DOHH2 (cell line): ENCODE data around the gene UGCG.

Source experiments
- H3F3A ChIP-seq: fragments of 200-600 bp; sonication (generic), shearing (Covaris generic); 2 replicates; pipeline ENCODE4 v1.6.0; 2016; ENCODE audit warnings: antibody characterized with exemption, mild to moderate bottlenecking; ENCODE audit not compliant: control insufficient read depth, insufficient read depth
- H3K27ac ChIP-seq: fragments of 200-600 bp; sonication (generic); 2 replicates; pipeline ENCODE4 v1.5.1; 2014; ENCODE audit warnings: low read depth, mild to moderate bottlenecking, low read length, moderate library complexity
- H3K27me3 ChIP-seq: fragments of 200-600 bp; sonication (generic); 2 replicates; pipeline ENCODE4 v1.6.1; 2014; ENCODE audit warnings: mild to moderate bottlenecking, low read length, mixed read lengths; ENCODE audit not compliant: control insufficient read depth
- H3K36me3 ChIP-seq: fragments of 200-600 bp; sonication (generic); 2 replicates; pipeline ENCODE4 v1.6.1; 2014; ENCODE audit warnings: mild to moderate bottlenecking, low read length, moderate library complexity, mixed read lengths; ENCODE audit not compliant: control insufficient read depth
- H3K4me1 ChIP-seq: fragments of 200-600 bp; sonication (generic); 2 replicates; pipeline ENCODE4 v1.6.1; 2014; ENCODE audit warnings: mild to moderate bottlenecking, low read length, mixed read lengths; ENCODE audit not compliant: control insufficient read depth
- H3K4me2 ChIP-seq: fragments of 200-600 bp; sonication (generic); 2 replicates; pipeline ENCODE4 v1.6.0; 2014; ENCODE audit warnings: mild to moderate bottlenecking, low read length, moderate library complexity
- H3K4me3 ChIP-seq: fragments of 200-600 bp; sonication (generic); 2 replicates; pipeline ENCODE4 v1.5.1; 2014; ENCODE audit warnings: mild to moderate bottlenecking, low read length, mixed read lengths
- H3K79me2 ChIP-seq: fragments of 200-600 bp; sonication (generic); 2 replicates; pipeline ENCODE4 v1.6.1; 2014; ENCODE audit warnings: mild to moderate bottlenecking, low read length, mixed read lengths; ENCODE audit not compliant: control insufficient read depth
- H3K9me2 ChIP-seq: fragments of 200-600 bp; sonication (generic); replicated peaks from 2 replicates; pipeline ENCODE4 v1.6.1; 2014; ENCODE audit warnings: mild to moderate bottlenecking, low read length, mixed read lengths; ENCODE audit not compliant: control insufficient read depth
- H3K9me3 ChIP-seq: fragments of 200-600 bp; sonication (generic); 2 replicates; pipeline ENCODE4 v1.6.1; 2014; ENCODE audit warnings: antibody characterized with exemption, low read length, mixed read lengths; ENCODE audit not compliant: control insufficient read depth, insufficient read depth
- H4K20me1 ChIP-seq: fragments of 200-600 bp; sonication (generic); 2 replicates; pipeline ENCODE4 v1.6.0; 2014; ENCODE audit warnings: low read depth, mild to moderate bottlenecking, antibody characterized with exemption, low read length, moderate library complexity; ENCODE audit not compliant: control insufficient read depth, insufficient read depth
- EZH2phosphoT487 ChIP-seq: fragments of 200-600 bp; sonication (generic); IDR thresholded peaks from 2 replicates; pipeline ENCODE4 v1.6.1; 2017; ENCODE audit warnings: borderline replicate concordance, mild to moderate bottlenecking, antibody characterized with exemption, low read length, moderate library complexity, mixed read lengths
- TF ChIP-seq, protein P1 (sequence below): fragments of 200-600 bp; sonication (generic); IDR thresholded peaks from one replicate; pipeline ENCODE4 v1.5.1; 2014; ENCODE audit warnings: antibody characterized with exemption, mild to moderate bottlenecking, low read depth, low read length; ENCODE audit not compliant: poor library complexity, severe bottlenecking

UGCG gene

DNA sequence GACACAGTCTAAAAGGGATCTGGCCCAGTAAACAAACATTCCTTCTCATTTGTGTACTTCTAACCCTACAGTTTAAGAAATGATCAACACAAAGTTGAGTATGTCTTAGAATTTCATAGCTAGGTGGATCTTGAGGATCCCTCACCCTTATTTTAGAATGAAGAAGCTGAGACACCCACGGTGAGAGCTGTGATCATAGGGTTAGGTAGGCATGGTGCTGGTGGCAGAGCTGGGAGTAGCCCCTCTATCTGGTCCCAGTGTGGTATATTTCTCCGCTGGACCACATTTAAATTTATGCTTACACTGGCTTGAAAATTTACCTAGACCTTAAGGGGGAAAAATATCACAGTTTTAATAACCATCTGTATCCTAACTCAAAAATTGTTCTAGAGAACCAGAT lies 39.8 kb downstream of the UGCG start:
- no peak overlapping the region for H3K4me3 ChIP-seq
- TF ChIP-seq, protein P1, sequence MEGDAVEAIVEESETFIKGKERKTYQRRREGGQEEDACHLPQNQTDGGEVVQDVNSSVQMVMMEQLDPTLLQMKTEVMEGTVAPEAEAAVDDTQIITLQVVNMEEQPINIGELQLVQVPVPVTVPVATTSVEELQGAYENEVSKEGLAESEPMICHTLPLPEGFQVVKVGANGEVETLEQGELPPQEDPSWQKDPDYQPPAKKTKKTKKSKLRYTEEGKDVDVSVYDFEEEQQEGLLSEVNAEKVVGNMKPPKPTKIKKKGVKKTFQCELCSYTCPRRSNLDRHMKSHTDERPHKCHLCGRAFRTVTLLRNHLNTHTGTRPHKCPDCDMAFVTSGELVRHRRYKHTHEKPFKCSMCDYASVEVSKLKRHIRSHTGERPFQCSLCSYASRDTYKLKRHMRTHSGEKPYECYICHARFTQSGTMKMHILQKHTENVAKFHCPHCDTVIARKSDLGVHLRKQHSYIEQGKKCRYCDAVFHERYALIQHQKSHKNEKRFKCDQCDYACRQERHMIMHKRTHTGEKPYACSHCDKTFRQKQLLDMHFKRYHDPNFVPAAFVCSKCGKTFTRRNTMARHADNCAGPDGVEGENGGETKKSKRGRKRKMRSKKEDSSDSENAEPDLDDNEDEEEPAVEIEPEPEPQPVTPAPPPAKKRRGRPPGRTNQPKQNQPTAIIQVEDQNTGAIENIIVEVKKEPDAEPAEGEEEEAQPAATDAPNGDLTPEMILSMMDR: no peak
- no peak for TF ChIP-seq EZH2phosphoT487
- no peaks in the 10 kb centered on the region for H3K79me2 ChIP-seq
- peaks cover 14% of the 10 kb centered on the region for H3K4me1 ChIP-seq
- peaks cover 34% of the 10 kb centered on the region for H3K36me3 ChIP-seq
- H3K4me2 ChIP-seq: no peak overlapping the region
- H3F3A ChIP-seq: 0 out of 2 replicates have a peak, but pooled peaks cover 2% of the 10 kb centered on the region
- H3K9me2 ChIP-seq: no peaks in the 10 kb centered on the region
- H3K9me3 ChIP-seq: no peaks in the 10 kb centered on the region
- no peak overlapping the region for H3K27ac ChIP-seq
- H3K27me3 ChIP-seq: no peaks in the 10 kb centered on the region
- no peaks in the 10 kb centered on the region for H4K20me1 ChIP-seq

GRCh38 chr9:111937301-111937700 lies 40.7 kb downstream of the UGCG start:
- Histone ChIP-seq H3K4me1 (peaks cover 14% of the 10 kb centered on the region), H3K9me2 (no peaks in the 10 kb centered on the region), H3K27me3 (no peaks in the 10 kb centered on the region), H3K4me2 (no peak overlapping the region), H4K20me1 (no peaks in the 10 kb centered on the region), H3K4me3 (no peak overlapping the region), H3K79me2 (no peaks in the 10 kb centered on the region), H3F3A (0 out of 2 replicates have a peak, but pooled peaks cover 2% of the 10 kb centered on the region), H3K36me3 (peaks cover 26% of the 10 kb centered on the region), H3K27ac (no peak overlapping the region), H3K9me3 (no peaks in the 10 kb centered on the region)
- TF ChIP-seq, protein P1: no peak
- TF ChIP-seq EZH2phosphoT487: no peak

DNA sequence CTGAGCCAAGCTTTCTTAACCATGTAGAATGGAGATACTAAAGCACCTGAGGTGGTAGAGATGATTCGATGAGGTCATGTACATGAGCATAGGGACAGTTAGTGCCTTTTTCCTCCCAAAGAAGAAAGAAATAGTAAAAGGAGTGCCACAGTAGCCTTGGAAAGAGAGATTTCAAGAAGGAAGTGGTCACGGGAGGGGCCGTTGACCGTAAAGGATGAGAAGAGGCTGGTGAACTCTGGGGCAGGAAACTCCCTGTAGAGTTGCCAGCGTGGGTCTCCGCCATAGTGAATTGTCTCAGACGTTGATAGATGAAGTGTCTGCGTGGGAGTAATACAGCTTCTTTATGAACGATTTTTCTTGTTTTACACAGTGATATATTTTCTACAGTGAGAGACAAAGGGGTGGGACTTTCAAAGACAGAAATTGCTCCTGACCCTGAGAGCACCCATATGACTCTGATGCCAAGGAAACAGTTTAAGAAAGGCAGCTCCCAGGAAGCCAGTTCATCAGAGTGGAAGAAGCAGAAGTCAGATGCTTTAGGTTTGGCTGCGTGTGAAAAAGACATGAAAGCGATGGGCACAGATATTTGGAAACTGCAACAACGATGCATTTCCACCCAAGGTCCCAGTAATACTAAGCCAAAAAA lies 41.3 kb downstream of the UGCG start:
- Histone ChIP-seq H3K4me2 (peak overlapping the region; percentile 30), H3K36me3 (peaks cover 21% of the 10 kb centered on the region)

More for the DNA sequence above, 41.3 kb downstream of the UGCG start:
- Histone ChIP-seq H3K27me3 (no peaks in the 10 kb centered on the region), H3K9me2 (no peaks in the 10 kb centered on the region), H3F3A (0 out of 2 replicates have a peak, but pooled peaks cover 2% of the 10 kb centered on the region), H3K79me2 (no peaks in the 10 kb centered on the region), H3K4me3 (no peak overlapping the region), H3K27ac (no peak overlapping the region), H3K4me1 (peaks cover 14% of the 10 kb centered on the region), H3K9me3 (no peaks in the 10 kb centered on the region), H4K20me1 (no peaks in the 10 kb centered on the region)
- no peak for TF ChIP-seq EZH2phosphoT487
- TF ChIP-seq, protein P1: no peak
